IPS-20b (cell line): ENCODE results near the gene BRSK2.

Experiments
- H3K27ac ChIP-seq: one replicate; pipeline ENCODE4 v1.5.1; 2013; ENCODE audit warnings: low read length
- H3K27me3 ChIP-seq: 2 replicates; pipeline ENCODE4 v1.6.1; 2013; ENCODE audit warnings: mild to moderate bottlenecking, low read length, inconsistent platforms; ENCODE audit not compliant: insufficient read depth
- H3K36me3 ChIP-seq: 2 replicates; pipeline ENCODE4 v1.6.1; 2013; ENCODE audit warnings: low read depth, mild to moderate bottlenecking, inconsistent platforms, low read length, moderate library complexity; ENCODE audit not compliant: insufficient read depth
- H3K4me1 ChIP-seq: 2 replicates; pipeline ENCODE4 v1.6.1; 2013; ENCODE audit warnings: mild to moderate bottlenecking, control low read depth, inconsistent platforms, low read length, moderate library complexity; ENCODE audit not compliant: insufficient read depth
- H3K4me3 ChIP-seq: 2 replicates; pipeline ENCODE4 v1.5.1; 2013; ENCODE audit warnings: mild to moderate bottlenecking, low read length, inconsistent platforms
- H3K9ac ChIP-seq: 2 replicates; pipeline ENCODE4 v1.6.1; 2013; ENCODE audit warnings: low read depth, mild to moderate bottlenecking, inconsistent platforms, low read length, moderate library complexity
- H3K9me3 ChIP-seq: 2 replicates; pipeline ENCODE4 v1.6.1; 2013; ENCODE audit warnings: mild to moderate bottlenecking, low read depth, low read length, inconsistent platforms; ENCODE audit not compliant: insufficient read depth

BRSK2 gene

GRCh38 chr11:1456596-1457325, 67.0 kb downstream of the BRSK2 start:
- Histone ChIP-seq H3K4me1 (no peaks in the 10 kb centered on the region), H3K9ac (no peak overlapping the region), H3K9me3 (no peaks in the 10 kb centered on the region), H3K4me3 (no peak overlapping the region), H3K27ac (no peak overlapping the region), H3K27me3 (no peaks in the 10 kb centered on the region), H3K36me3 (no peaks in the 10 kb centered on the region)

DNA sequence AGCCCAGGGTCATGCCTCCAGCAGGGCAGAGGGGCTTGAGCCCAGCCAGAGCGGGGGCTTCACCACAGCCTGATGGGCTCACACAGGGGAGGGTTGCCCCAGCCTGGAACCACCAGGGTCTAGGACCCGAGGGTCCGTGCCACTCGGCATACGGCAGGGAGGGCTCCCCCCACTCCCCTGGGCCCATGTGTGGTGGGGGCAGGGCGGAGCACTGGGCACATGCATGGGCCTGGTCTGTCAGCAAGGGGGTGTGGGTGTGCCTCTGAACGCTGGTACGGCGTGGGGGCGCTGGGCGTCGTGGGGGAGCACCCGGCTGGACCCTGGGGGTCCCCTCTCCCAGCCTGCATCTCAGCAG, 67.6 kb downstream of the BRSK2 start:
- Histone ChIP-seq H3K9me3 (no peaks in the 10 kb centered on the region), H3K27ac (no peak overlapping the region), H3K27me3 (no peaks in the 10 kb centered on the region), H3K9ac (no peak overlapping the region), H3K4me1 (no peaks in the 10 kb centered on the region), H3K4me3 (no peak overlapping the region), H3K36me3 (no peaks in the 10 kb centered on the region)

- H3K27ac ChIP-seq = no peak overlapping the region
- H3K9me3 ChIP-seq = no peaks in the 10 kb centered on the region
- no peaks in the 10 kb centered on the region for H3K36me3 ChIP-seq
- H3K4me3 ChIP-seq = no peak overlapping the region
- H3K4me1 ChIP-seq = no peaks in the 10 kb centered on the region
- no peak overlapping the region for H3K9ac ChIP-seq
- no peaks in the 10 kb centered on the region for H3K27me3 ChIP-seq
Measured at GRCh38 chr11:1457856-1458255, 68.1 kb downstream of the BRSK2 start.

DNA sequence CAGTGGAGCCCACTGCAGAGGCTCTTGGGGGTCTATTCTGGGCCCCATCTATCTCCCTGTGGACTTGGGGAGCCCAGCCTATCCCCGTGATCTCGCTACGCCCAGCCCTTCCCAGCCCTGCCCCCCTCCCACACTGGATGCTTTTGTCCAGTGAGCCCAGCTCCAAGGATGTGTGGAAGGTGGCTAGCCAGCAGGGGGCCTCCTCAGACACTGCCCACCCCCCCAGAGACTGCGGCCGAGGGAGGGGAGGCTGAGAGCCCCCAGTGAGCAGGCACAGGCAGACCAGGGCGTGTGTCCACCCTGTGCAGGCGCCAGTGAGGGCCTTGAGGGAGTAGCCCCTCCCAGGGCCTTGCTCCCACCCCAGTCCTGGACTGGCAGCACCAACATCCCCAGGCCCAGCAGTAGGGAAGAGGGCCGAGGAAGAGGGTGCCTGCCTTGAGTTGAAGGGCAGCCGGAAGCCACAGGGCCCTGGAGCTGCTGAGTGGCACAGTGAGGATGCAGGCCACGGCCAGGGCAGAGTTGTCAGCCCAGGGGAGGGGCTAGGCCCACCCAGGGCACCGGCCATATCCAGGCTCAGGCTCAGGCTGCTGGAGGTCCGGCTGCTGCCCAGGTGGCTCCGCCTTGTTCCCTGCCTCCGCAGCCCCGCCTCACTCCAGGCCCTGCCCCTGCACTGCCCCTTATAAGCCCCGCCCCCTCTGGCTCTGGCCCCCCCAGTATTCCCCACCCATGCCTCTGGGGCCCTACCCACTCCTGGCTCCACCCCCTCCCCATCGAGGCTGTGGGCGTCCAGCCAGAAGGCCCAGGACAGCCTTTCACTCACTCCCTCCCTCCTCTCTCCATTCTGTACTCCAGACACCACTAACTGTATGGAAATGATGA, 68.8 kb downstream of the BRSK2 start:
- Histone ChIP-seq H3K27ac (no peak overlapping the region), H3K4me3 (no peak overlapping the region), H3K27me3 (no peaks in the 10 kb centered on the region), H3K36me3 (no peaks in the 10 kb centered on the region), H3K9ac (no peak overlapping the region), H3K4me1 (no peaks in the 10 kb centered on the region), H3K9me3 (no peaks in the 10 kb centered on the region)

GRCh38 chr11:1459219-1459575, 69.5 kb downstream of the BRSK2 start:
- H3K27me3 ChIP-seq = no peaks in the 10 kb centered on the region
- no peaks in the 10 kb centered on the region for H3K36me3 ChIP-seq
- H3K4me3 ChIP-seq = no peak overlapping the region
- H3K9me3 ChIP-seq = no peaks in the 10 kb centered on the region
- H3K4me1 ChIP-seq = no peaks in the 10 kb centered on the region
- H3K27ac ChIP-seq = no peak overlapping the region
- H3K9ac ChIP-seq = no peak overlapping the region

- Histone ChIP-seq H3K4me1 (no peaks in the 10 kb centered on the region), H3K27ac (no peak overlapping the region), H3K9me3 (no peaks in the 10 kb centered on the region), H3K36me3 (no peaks in the 10 kb centered on the region), H3K4me3 (no peak overlapping the region), H3K9ac (no peak overlapping the region), H3K27me3 (no peaks in the 10 kb centered on the region)
Measured at GRCh38 chr11:1459764-1460395, 70.1 kb downstream of the BRSK2 start.

DNA sequence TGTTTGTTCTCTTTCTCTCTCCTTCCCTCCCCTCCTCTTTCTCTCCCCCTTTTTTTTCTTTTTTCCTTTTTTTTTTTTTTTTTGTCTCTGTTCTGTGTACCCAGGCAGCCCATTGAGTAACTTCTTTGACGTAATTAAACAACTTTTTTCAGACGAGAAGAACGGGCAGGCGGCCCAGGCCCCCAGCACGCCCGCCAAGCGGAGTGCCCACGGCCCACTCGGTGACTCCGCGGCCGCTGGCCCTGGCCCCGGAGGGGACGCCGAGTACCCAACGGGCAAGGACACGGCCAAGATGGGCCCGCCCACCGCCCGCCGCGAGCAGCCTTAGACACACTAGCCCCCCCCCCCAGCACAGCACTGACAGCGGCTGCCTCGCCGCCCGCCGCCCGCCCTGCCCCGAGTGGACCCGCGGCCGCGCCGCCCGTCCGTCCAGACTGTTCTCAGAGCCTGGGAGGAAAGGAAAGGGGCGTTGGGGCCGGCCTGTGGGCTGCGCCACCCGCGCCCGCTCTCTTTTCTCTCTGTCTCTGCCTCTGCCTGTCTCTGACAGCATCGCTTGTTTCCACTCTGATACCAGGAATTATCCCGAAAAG, 70.8 kb downstream of the BRSK2 start:
- H3K36me3 ChIP-seq = no peaks in the 10 kb centered on the region
- H3K9ac ChIP-seq = no peak overlapping the region
- no peaks in the 10 kb centered on the region for H3K27me3 ChIP-seq
- no peak overlapping the region for H3K27ac ChIP-seq
- H3K4me1 ChIP-seq = no peaks in the 10 kb centered on the region
- no peaks in the 10 kb centered on the region for H3K9me3 ChIP-seq
- H3K4me3 ChIP-seq = no peak overlapping the region

- Histone ChIP-seq H3K27me3 (no peaks in the 10 kb centered on the region), H3K9me3 (no peaks in the 10 kb centered on the region), H3K4me3 (no peak overlapping the region), H3K9ac (no peak overlapping the region), H3K36me3 (no peaks in the 10 kb centered on the region), H3K27ac (no peak overlapping the region), H3K4me1 (no peaks in the 10 kb centered on the region)
Measured at GRCh38 chr11:1460986-1461825, 71.5 kb downstream of the BRSK2 start.

DNA sequence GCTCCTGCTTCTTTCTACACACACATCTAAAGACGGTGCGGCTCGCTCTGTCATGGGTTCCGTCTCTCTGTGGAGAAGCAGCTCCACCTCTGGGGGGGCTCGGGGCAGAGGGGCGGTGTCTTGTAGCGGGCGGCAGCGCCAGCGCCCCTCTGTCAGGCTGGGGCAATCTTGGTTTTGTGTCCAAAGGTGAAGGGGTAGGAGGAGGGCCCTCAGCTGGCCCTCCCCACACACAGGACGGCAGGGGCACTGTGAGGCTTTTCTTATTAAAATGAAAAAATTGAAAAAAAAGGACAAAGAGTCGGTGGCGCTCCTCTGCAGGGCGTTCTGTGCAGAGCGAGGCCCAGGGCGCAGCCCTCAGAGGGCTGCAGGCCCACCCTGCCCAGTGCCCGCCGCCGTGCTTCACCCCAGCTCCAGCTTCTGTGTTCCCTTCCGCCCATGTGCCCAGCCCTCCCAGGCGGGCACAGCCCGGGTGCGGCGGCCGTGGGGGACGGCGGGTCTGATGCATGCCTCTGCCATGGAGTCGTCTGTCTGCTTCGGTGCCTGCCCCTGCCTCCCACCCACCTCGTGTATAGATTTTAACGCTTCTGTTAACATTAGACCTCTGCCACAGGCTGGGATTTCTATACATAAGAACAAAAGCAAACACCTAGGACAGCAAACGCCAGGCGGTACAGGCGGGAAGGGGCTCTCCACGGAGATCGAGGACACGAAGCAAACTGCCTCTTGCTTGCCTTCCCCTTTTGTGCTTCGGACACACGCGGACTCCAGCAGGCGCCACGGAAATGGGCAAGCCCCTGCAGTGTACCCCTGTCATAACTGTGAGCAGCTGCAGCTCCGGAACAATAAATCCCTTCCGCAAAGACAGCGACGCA, 72.3 kb downstream of the BRSK2 start:
- Histone ChIP-seq H3K27ac (no peak overlapping the region), H3K27me3 (no peaks in the 10 kb centered on the region), H3K4me3 (no peak overlapping the region), H3K4me1 (no peaks in the 10 kb centered on the region), H3K9ac (no peak overlapping the region), H3K36me3 (no peaks in the 10 kb centered on the region), H3K9me3 (no peaks in the 10 kb centered on the region)

DNA sequence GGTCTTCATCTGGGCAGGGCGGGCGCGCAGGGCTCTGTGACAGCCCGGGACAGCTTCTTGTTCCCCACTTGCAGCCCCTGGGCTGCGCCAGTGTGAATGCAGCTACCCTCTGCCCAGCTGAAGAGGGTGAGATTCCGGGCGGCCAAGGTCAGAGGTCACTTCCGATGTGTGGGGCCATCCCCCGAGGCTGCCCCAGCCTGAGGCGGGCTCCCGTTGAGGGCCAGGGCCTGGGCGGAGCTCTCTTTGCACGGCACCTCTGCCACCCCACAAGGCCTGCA, 72.9 kb downstream of the BRSK2 start:
- Histone ChIP-seq H3K27me3 (no peaks in the 10 kb centered on the region), H3K9me3 (no peaks in the 10 kb centered on the region), H3K27ac (no peak overlapping the region), H3K9ac (no peak overlapping the region), H3K36me3 (no peaks in the 10 kb centered on the region), H3K4me3 (no peak overlapping the region), H3K4me1 (no peaks in the 10 kb centered on the region)

GRCh38 chr11:1463056-1463455, 73.3 kb downstream of the BRSK2 start:
- H3K4me1 ChIP-seq = no peaks in the 10 kb centered on the region
- no peaks in the 10 kb centered on the region for H3K9me3 ChIP-seq
- no peaks in the 10 kb centered on the region for H3K36me3 ChIP-seq
- no peak overlapping the region for H3K4me3 ChIP-seq
- no peaks in the 10 kb centered on the region for H3K27me3 ChIP-seq
- H3K9ac ChIP-seq = no peak overlapping the region
- no peak overlapping the region for H3K27ac ChIP-seq
